ENCODE data around the gene MSI2. TPM values are rescaled to one million over a fixed set of nuclear protein-coding genes. Genes with fewer than 3 reads are reported as not detected.

The MSI2 gene
- total and polyA plus RNA-seq, 2 donors (not counting 3 experiments of a cell fraction or from before 2014, with no cell fraction given): 20.9 to 59.3 TPM

GRCh38 chr17:57676543-57676942, 420.2 kb downstream of the MSI2 start:
- CTCF ChIA-PET: interaction anchor here (1.1 to 3.8 kb wide), 2 partner anchors 14 to 433 kb away, joined by 3 to 17 read pairs; no protein-coding TSS in a partner anchor
- FAIRE-seq (no peak), DNase-seq (ENCODE audit: low read depth, low spot score) (no peak)
- Histone ChIP-seq H3K79me2 (ENCODE audit: control insufficient read depth, insufficient read depth, low read length) (no peaks in the 10 kb centered on the region), H3K4me3 (replicated peaks in 1 of 3; ENCODE audit: insufficient read depth in 1 of 3, low read depth in 1 of 3, low read length in 3 of 3) (no peak overlapping the region), H2AFZ (ENCODE audit: low read depth, low read length) (no peak overlapping the region), H3K9me1 (replicated peaks; ENCODE audit: control insufficient read depth, extremely low read depth, insufficient read depth, low read length) (no peaks in the 10 kb centered on the region), H3K4me1 (ENCODE audit: control insufficient read depth, extremely low read depth, insufficient read depth, low read length) (no peaks in the 10 kb centered on the region), H3K9ac (replicated peaks; ENCODE audit: extremely low read depth, insufficient read depth, low read length) (no peak overlapping the region), H4K20me1 (replicated peaks; ENCODE audit: control insufficient read depth, extremely low read depth, insufficient read depth, low read length) (no peaks in the 10 kb centered on the region), H3K9me3 (replicated peaks; ENCODE audit: control insufficient read depth, insufficient read depth, low read length) (no peaks in the 10 kb centered on the region), H3K27me3 (ENCODE audit: control insufficient read depth in 2 of 2, insufficient read depth in 2 of 2, low read length in 2 of 2) (no peaks in the 10 kb centered on the region), H3K4me2 (ENCODE audit: insufficient read depth, low read length) (no peak overlapping the region), H3K36me3 (ENCODE audit: control insufficient read depth in 2 of 2, extremely low read depth in 1 of 2, insufficient read depth in 2 of 2, low read length in 2 of 2) (peaks cover 0 to 5% of the 10 kb centered on the region in 2 experiments), H3K27ac (ENCODE audit: insufficient read depth, low read depth, low read length) (no peak overlapping the region)
- no TSS peak for BruUV-seq (replicated peaks)
- TF ChIP-seq FOS (IDR thresholded peaks at IDR 0.05; ENCODE audit: borderline replicate concordance, insufficient read depth, low read length): no peak
- no peak for TF ChIP-seq MYC (IDR thresholded peaks at IDR 0.05; ENCODE audit: low read depth, low read length)
- TF ChIP-seq POLR2AphosphoS5 (IDR thresholded peaks at IDR 0.05; ENCODE audit: insufficient read depth, low read depth, low read length): no peak
- TF ChIP-seq, protein P1, sequence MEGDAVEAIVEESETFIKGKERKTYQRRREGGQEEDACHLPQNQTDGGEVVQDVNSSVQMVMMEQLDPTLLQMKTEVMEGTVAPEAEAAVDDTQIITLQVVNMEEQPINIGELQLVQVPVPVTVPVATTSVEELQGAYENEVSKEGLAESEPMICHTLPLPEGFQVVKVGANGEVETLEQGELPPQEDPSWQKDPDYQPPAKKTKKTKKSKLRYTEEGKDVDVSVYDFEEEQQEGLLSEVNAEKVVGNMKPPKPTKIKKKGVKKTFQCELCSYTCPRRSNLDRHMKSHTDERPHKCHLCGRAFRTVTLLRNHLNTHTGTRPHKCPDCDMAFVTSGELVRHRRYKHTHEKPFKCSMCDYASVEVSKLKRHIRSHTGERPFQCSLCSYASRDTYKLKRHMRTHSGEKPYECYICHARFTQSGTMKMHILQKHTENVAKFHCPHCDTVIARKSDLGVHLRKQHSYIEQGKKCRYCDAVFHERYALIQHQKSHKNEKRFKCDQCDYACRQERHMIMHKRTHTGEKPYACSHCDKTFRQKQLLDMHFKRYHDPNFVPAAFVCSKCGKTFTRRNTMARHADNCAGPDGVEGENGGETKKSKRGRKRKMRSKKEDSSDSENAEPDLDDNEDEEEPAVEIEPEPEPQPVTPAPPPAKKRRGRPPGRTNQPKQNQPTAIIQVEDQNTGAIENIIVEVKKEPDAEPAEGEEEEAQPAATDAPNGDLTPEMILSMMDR (IDR thresholded peaks at IDR 0.05; ENCODE audit: extremely low read depth in 1 of 2, insufficient read depth in 1 of 2, low read depth in 1 of 2, low read length in 2 of 2): no peak
- TF ChIP-seq EZH2 (IDR thresholded peaks at IDR 0.05; ENCODE audit: borderline replicate concordance, low read depth, low read length, severe bottlenecking): no peak
- no peak for TF ChIP-seq JUN (IDR thresholded peaks at IDR 0.05; ENCODE audit: borderline replicate concordance, insufficient read depth, insufficient read length, low read depth)
- no peak for TF ChIP-seq GATA2 (IDR thresholded peaks at IDR 0.05; ENCODE audit: insufficient read depth, insufficient read length, low read depth, low read length)
- TF ChIP-seq, protein P2, sequence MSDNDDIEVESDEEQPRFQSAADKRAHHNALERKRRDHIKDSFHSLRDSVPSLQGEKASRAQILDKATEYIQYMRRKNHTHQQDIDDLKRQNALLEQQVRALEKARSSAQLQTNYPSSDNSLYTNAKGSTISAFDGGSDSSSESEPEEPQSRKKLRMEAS (IDR thresholded peaks at IDR 0.05; ENCODE audit: insufficient read depth, insufficient read length): no peak
- TF ChIP-seq POLR2A (IDR thresholded peaks at IDR 0.05; ENCODE audit: low read depth, low read length): no peak
- POLR2A ChIA-PET: no interaction called here
- dilution Hi-C loops (cut with MboI; ENCODE audit: extremely low pct_ligation_motif_present, low sequenced_read_pairs): no loop called here
- intact Hi-C loops (cut with micrococcal nuclease): no loop called here

All from endothelial cell of umbilical vein (primary cell).